ENCODE data around the gene SDR39U1. TPM values are rescaled to one million over a fixed set of nuclear protein-coding genes. Genes with fewer than 3 reads are reported as not detected.

Gene SDR39U1
- total RNA-seq, 2 experiments from 2014 or later, result 43.6 to 55.5 TPM

GRCh38 chr14:24395609-24396582 is 46.7 kb downstream of the SDR39U1 start:
- Mint-ChIP-seq H3K4me3 (no peak overlapping the region), H3K9me3 (no peaks in the 10 kb centered on the region), H3K27me3 (peaks cover 14% of the 10 kb centered on the region), H3K27ac (no peak overlapping the region), H3K4me1 (ENCODE audit: low read depth) (peaks cover 3% of the 10 kb centered on the region), H3K36me3 (ENCODE audit: low read depth) (no peaks in the 10 kb centered on the region)
- ChIA-PET POLR2A (no interaction called here), CTCF (interaction anchor here (1.0 to 3.6 kb wide), 3 partner anchors 23 to 63 kb away, joined by 3 to 14 read pairs (median 10); no protein-coding TSS in a partner anchor)
- no peak for ATAC-seq
- DNase-seq, result no peak
- no peak for TF ChIP-seq CTCF (IDR thresholded peaks at IDR 0.05)
- intact Hi-C loops (cut with micrococcal nuclease), result no loop called here

GRCh38 chr14:24394275-24394674 is 48.3 kb downstream of the SDR39U1 start:
- ChIA-PET CTCF (interaction anchor here (3.6 kb wide), 1 partner anchor 61 kb away, joined by 14 read pairs; no protein-coding TSS in a partner anchor), POLR2A (no interaction called here)

GRCh38 chr14:24392325-24393091 is 50.1 kb downstream of the SDR39U1 start:
- POLR2A ChIA-PET, result no interaction called here

More at GRCh38 chr14:24394275-24394674, 48.3 kb downstream of the SDR39U1 start:
- DNase-seq (no peak), ATAC-seq (no peak)
- no peak overlapping the region for H3K4me3 Mint-ChIP-seq
- intact Hi-C loops (cut with micrococcal nuclease), result no loop called here
- no peaks in the 10 kb centered on the region for H3K4me1 Mint-ChIP-seq (ENCODE audit: low read depth)
- no peak overlapping the region for H3K27ac Mint-ChIP-seq
- peaks cover 12% of the 10 kb centered on the region for H3K27me3 Mint-ChIP-seq
- no peaks in the 10 kb centered on the region for H3K9me3 Mint-ChIP-seq
- no peak for TF ChIP-seq CTCF (IDR thresholded peaks at IDR 0.05)
- H3K36me3 Mint-ChIP-seq (ENCODE audit: low read depth), result no peaks in the 10 kb centered on the region

GRCh38 chr14:24390701-24391468 is 51.7 kb downstream of the SDR39U1 start:
- no peak for DNase-seq
- intact Hi-C loops (cut with micrococcal nuclease), result no loop called here
- no peak for TF ChIP-seq CTCF (IDR thresholded peaks at IDR 0.05)
- Mint-ChIP-seq H3K36me3 (ENCODE audit: low read depth) (no peaks in the 10 kb centered on the region), H3K27me3 (peaks cover 12% of the 10 kb centered on the region), H3K27ac (no peak overlapping the region), H3K4me3 (no peak overlapping the region), H3K4me1 (ENCODE audit: low read depth) (no peaks in the 10 kb centered on the region), H3K9me3 (no peaks in the 10 kb centered on the region)
- CTCF ChIA-PET, result no interaction called here
- POLR2A ChIA-PET, result interaction anchor here (0.9 kb wide), 1 partner anchor 12 kb away, joined by 3 read pairs; no protein-coding TSS in a partner anchor
- no peak for ATAC-seq

More at GRCh38 chr14:24392325-24393091, 50.1 kb downstream of the SDR39U1 start:
- no peak for ATAC-seq
- no peaks in the 10 kb centered on the region for H3K9me3 Mint-ChIP-seq
- H3K27me3 Mint-ChIP-seq, result peaks cover 12% of the 10 kb centered on the region
- no peaks in the 10 kb centered on the region for H3K36me3 Mint-ChIP-seq (ENCODE audit: low read depth)
- H3K27ac Mint-ChIP-seq, result no peak overlapping the region
- H3K4me1 Mint-ChIP-seq (ENCODE audit: low read depth), result no peaks in the 10 kb centered on the region
- intact Hi-C loops (cut with micrococcal nuclease), result no loop called here
- CTCF ChIA-PET, result interaction anchor here (1.2 kb wide), 1 partner anchor 59 kb away, joined by 3 read pairs; no protein-coding TSS in a partner anchor
- no peak overlapping the region for H3K4me3 Mint-ChIP-seq
- TF ChIP-seq CTCF (IDR thresholded peaks at IDR 0.05), result no peak
- no peak for DNase-seq

Other genes starting within 250 kb of the SDR39U1 start
- gene TM9SF1, start 247.3 kb downstream of the SDR39U1 start, total RNA-seq, result 10 to 100 TPM; 16.3 to 18.0 TPM
- under 1 TPM in 1 of 2 experiments, not detected in 1; 0.18 TPM for gene TSSK4, start 237.1 kb downstream of the SDR39U1 start, total RNA-seq
- gene CHMP4A, start 229.3 kb downstream of the SDR39U1 start, total RNA-seq, result 10 to 100 TPM; 55.6 to 61.8 TPM
- gene MDP1, start 226.7 kb downstream of the SDR39U1 start, total RNA-seq, result 10 to 100 TPM; 11.2 to 11.3 TPM
- 100 to 1,000 TPM; 167 to 172 TPM for gene NEDD8, start 210.4 kb downstream of the SDR39U1 start, total RNA-seq
- 10 to 100 TPM; 45.6 to 49.3 TPM for gene GMPR2, start 209.8 kb downstream of the SDR39U1 start, total RNA-seq
- gene TINF2, start 200.2 kb downstream of the SDR39U1 start, total RNA-seq, result 10 to 100 TPM; 77.4 to 84.9 TPM
- gene TGM1, start 179.6 kb downstream of the SDR39U1 start, total RNA-seq, result 1 to 10 TPM; 3.0 to 3.1 TPM
- gene RABGGTA, start 171.2 kb downstream of the SDR39U1 start, total RNA-seq, result 10 to 100 TPM; 37.6 to 42.7 TPM
- gene DHRS1, start 143.0 kb downstream of the SDR39U1 start, total RNA-seq, result 10 to 100 TPM; 11.9 to 13.6 TPM
- 10 to 100 TPM; 33.5 to 33.6 TPM for gene NOP9, start 142.9 kb downstream of the SDR39U1 start, total RNA-seq
- 10 to 100 TPM; 12.1 to 13.6 TPM for gene CIDEB, start 134.8 kb downstream of the SDR39U1 start, total RNA-seq
- 10 to 100 TPM in 1 of 2 experiments, 1 to 10 TPM in 1; 9.6 to 12.0 TPM for gene LTB4R2, start 132.6 kb downstream of the SDR39U1 start, total RNA-seq
- gene LTB4R, start 131.3 kb downstream of the SDR39U1 start, total RNA-seq, result 10 to 100 TPM; 11.6 to 11.7 TPM
- 1 to 10 TPM; 1.3 to 1.5 TPM for gene ADCY4, start 107.7 kb downstream of the SDR39U1 start, total RNA-seq
- gene RIPK3, start 102.8 kb downstream of the SDR39U1 start, total RNA-seq, result 1 to 10 TPM; 5.9 to 6.5 TPM
- gene NFATC4, start 74.6 kb downstream of the SDR39U1 start, total RNA-seq, result 1 to 10 TPM; 1.3 to 2.0 TPM
- gene NYNRIN, start 43.8 kb downstream of the SDR39U1 start, total RNA-seq, result under 1 TPM; 0.05 to 0.27 TPM
- gene CBLN3, start 13.1 kb downstream of the SDR39U1 start, total RNA-seq, result 1 to 10 TPM; 2.9 TPM
- gene KHNYN, start 12.8 kb downstream of the SDR39U1 start, total RNA-seq, result 10 to 100 TPM; 47.5 to 51.7 TPM
- gene CMA1, start 65.5 kb upstream of the SDR39U1 start, total RNA-seq, result under 1 TPM in 1 of 2 experiments, not detected in 1; 0.34 TPM
- gene CTSG, start 133.5 kb upstream of the SDR39U1 start, total RNA-seq, result not detected
- gene GZMH, start 166.9 kb upstream of the SDR39U1 start, total RNA-seq, result 10 to 100 TPM; 55.0 to 61.3 TPM
- 1,000 to 10,000 TPM; 1,751 to 1,779 TPM for gene GZMB, start 191.4 kb upstream of the SDR39U1 start, total RNA-seq

Data from activated CD8-positive, alpha-beta T cell treated with anti-CD3 and anti-CD28 coated beads for 36 hours (primary cell).